Stimulated activated CD8-positive, alpha-beta memory T cell treated with anti-CD3 and anti-CD28 coated beads, Interleukin-4, amount 100 ng/mL, for 24 hours (primary cell): ENCODE results near the gene SSBP3.

ENCODE experiments used
- DNase-seq: peaks from one replicate; pipeline ENCODE4 v3.0.0-alpha.2; 2020; ENCODE audit warnings: low read depth

SSBP3 gene

DNA sequence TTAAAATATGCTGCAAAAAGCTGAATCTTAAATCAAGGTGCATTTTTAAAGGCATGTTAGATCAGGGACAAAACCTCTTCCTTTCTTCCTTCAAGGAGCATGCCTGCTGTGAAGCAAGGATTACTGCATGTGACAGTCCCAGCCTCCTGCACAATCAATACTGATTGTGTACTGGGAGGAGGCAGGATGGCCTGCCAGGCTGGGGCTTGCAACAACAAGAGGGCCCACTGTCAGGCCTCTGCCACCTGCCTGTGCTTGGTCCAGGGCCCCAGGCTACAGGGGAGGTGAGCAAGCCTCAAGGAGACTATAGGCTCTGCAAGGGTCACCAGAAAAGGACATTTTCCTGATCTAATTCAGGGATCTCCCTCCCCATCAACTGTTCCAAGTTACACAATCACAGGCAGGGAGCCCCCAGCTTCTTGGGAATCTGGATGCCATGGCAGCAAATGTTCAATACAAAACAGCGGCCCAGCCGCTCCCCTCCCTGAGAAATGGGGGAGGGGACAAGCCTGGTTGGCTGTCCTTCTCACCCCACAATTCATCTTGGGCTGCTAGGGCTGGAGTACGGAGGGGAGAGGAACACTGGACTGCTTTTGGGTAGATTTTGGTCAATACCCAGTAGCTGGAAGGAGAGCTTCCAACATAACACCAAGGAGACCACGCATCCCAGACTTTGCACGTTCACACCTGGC is 76.7 kb downstream of the SSBP3 start:
- no peak for DNase-seq

DNA sequence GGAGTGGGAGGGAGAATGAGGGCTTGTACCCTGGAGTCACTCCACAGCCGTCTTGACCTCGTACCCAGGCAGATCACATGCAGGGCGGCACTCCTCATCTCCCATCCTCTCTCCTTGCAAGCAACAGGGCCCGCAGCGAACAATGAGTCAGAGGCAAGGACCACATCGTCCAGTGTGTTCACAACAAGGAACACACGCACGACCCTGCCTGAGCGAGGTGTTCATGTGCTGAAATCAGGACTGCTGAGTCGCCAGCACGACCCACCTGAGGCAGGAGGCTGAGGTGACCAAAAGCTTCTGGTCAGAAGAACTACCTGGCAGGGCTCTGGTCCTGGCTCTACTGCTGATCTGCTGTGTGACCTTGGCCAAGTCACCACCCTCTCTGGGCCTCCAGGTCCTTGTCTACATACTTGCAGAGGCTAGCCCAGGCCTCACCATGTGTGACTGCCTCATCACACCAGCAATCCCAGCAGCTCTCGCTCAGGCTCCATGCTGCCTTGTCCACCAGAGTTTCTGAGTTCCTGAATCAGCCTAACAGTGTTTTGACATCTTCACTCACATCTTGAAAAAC is 78.0 kb downstream of the SSBP3 start:
- DNase-seq = no peak

GRCh38 chr1:54327386-54328065 is 78.7 kb downstream of the SSBP3 start:
- no peak for DNase-seq

- DNase-seq = no peak
Observed at GRCh38 chr1:54326543-54327385, 79.4 kb downstream of the SSBP3 start.

DNA sequence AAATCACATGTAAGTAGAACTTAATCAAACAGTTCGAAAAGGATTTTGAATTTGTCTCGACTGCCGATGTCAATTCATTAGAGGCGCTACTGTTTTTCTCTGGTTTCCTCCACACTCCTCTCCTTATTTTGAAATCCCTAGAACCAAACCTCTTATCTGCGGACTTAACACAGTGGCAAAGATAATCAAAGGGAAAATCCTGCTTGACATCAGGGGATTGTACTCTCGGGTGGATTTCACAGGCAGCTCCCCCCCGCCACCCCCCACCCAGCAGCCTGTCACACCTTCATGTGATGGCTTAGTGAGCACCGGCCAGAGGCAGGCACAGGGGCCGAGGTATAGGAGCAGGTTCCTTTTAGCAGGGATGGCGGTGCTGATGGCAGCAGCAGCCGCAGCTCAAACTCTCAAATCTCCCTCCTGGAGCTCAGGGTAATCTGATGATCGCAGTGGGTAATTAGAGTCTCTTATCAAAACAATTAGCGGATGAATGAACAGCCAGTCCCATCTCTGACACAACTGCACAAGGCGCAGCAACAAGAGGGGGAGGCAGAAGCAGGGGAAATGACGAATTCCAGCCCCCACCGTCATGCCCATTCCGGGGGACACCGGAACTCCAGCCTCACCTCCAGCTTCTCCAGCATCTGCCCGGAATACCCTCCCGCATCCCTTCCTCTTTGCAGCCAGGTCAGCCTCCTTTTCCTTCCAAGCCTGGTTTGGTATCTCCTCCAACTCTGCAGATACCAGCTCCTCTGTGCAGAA is 80.3 kb downstream of the SSBP3 start:
- no peak for DNase-seq

GRCh38 chr1:54325284-54325683 is 80.9 kb downstream of the SSBP3 start:
- DNase-seq = no peak

GRCh38 chr1:54324251-54325140 is 81.7 kb downstream of the SSBP3 start:
- DNase-seq = no peak

DNA sequence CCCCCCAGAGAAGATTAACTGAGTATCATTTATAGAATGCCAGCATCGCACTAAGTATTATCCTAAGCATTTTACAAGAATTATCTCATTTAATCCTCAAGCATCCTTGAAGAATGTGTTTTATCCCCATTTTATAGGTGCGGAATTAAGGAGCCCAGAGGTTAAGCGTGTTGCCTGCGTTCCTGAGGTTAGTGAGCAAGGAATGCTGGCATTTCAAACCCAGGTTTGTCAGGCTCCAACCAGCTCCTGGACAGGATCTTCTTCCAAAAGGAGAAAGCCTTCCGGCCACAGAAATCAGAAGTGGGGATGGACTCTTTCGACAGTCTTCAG is 82.3 kb downstream of the SSBP3 start:
- DNase-seq = no peak

- no peak for DNase-seq
Observed at GRCh38 chr1:54323324-54323739, 82.9 kb downstream of the SSBP3 start.

- DNase-seq = no peak
Observed at GRCh38 chr1:54318246-54318814, 87.9 kb downstream of the SSBP3 start.

DNA sequence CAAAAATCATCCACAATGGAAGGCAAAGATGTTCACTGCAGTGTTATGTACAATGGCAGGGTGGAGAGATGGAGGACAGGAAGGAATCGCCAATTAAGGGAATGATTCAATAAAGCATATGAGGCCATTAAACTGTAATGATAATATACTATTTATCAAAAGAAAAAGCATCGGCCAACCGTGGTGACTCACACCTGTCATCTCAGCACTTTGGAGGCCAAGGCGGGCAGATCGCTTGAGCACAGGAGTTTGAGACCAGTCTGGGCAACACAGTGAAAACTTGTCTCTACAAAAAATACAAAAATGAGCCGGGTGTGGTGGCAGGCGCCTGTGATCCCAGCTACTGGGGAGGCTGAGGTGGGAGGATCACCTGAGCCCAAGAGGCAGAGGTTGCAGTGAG is 89.1 kb downstream of the SSBP3 start:
- DNase-seq = no peak

DNA sequence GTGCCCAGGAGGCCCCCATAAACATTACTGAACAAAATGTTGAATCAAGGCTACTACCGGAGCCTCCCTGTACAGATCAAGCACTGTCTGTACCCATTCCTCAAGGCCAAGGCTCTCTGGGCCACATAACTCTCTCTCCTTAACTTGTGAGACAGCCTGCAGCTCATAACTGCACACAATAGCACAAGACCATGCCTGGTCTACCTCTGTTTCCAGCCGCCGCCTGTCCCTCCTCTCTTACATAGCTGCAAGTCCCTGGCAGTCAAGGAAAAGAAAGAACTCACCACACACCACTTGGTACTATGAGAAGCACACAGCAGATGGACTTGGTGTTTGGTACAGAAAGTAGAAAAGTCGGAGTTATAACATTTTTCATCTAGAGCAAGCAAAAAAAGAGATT is 91.1 kb downstream of the SSBP3 start:
- no peak for DNase-seq

GRCh38 chr1:54314696-54315095 is 91.5 kb downstream of the SSBP3 start:
- no peak for DNase-seq

GRCh38 chr1:54312796-54313316 is 93.3 kb downstream of the SSBP3 start:
- DNase-seq = no peak

- no peak for DNase-seq
Observed at GRCh38 chr1:54311506-54311905, 94.7 kb downstream of the SSBP3 start.

DNA sequence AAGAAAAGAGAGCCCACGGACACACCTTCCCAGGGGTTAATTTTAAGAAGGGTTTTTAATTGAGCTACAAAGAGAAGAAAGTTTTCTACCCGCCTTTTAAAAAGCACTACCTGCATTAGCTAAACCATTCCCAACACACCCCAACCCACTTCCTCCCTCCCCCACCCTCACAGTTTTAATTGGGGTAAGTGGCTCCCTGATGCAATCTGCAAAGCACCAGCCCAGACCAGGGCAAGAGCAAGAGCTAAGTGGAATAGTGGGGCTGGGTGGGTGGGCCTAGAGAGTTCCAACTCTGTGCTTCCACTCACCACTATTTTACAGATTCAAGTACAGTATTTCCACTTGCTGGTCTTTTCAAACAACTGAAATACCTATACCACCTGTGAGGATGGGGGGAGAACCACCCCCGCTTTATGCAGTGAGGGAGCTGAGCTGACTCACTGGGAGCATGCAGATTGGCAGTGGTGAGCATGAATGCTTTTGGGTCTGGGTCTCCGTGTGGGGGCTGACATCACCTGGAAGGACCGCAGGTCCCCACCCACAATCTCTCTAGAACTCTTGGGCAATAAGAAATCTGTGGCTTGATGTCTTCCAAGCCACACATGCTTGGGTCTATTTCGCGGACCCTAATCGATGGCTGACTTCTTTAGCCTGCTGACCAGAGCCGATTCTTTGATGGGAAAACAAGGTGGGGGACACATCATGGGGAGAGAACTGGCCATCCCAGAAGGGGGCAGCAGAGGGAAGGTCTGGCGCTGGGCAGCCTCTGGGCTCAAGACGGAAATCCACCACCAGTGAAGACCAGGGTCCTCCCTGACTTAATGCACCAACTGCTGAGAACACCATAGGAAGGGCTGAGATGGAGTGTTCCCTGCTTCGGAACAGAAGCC is 95.5 kb downstream of the SSBP3 start:
- DNase-seq = no peak

DNA sequence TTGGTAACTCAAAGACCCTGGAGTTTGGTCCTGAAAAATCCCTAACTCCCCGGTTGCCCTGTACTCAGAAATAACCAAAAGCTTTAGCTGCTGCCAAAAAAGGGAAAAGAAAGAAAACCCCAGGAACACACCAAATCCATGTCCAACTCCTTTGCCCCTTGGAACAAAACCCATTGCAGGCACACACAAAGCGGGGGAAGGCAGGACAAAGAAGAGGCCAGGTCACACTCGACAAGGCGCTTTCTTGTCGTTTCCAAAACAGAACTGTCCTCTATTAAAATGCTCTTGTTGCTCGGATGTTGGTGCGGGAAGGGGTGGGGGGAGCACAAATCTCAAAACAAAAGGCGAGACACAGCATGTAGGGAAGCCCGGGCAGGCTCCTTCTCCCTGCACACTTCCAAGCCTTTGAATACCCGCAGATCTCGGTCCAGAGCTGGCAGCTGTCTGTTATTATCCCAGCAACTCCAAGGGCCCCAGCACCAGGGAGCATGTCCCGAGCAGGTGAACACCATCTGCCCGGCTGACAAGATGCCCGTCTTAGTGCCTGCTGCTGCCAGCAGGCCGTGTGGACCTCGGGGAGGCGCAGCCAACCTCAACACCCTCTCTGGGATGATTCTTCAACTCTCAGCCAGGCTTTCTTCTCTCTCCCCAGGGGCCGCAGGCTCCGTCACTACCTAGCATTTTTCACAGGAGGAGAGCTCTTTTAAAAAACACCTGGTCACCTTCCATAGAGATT is 96.4 kb downstream of the SSBP3 start:
- DNase-seq = no peak

DNA sequence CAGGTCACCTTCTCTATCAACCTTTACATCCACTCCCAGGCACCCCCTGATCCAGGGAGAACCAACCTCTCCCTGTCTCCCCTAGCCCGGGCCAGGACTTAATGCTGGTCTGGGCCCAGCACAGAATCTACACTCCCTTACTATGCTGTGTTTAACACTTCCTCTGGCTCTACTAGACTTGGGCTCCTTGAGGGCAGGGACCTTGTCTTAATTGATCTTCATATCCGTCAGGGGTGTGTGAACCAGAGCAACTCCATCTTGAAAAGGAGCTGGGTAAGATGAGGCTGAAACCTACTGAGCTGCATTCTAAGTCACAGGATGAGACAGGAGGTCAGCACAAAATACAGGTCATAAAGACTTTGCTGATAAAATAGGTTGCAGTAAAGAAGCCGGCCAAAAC is 98.9 kb downstream of the SSBP3 start:
- DNase-seq = no peak
